ENCODE measurements around the gene SEMA6B. TPM values are rescaled to one million over a fixed set of nuclear protein-coding genes. Genes with fewer than 3 reads are reported as not detected.

Gene SEMA6B
- total and polyA plus RNA-seq, 2 of the 4 experiments (the other 2 are of a cell fraction), result 0.18 to 0.72 TPM

DNA sequence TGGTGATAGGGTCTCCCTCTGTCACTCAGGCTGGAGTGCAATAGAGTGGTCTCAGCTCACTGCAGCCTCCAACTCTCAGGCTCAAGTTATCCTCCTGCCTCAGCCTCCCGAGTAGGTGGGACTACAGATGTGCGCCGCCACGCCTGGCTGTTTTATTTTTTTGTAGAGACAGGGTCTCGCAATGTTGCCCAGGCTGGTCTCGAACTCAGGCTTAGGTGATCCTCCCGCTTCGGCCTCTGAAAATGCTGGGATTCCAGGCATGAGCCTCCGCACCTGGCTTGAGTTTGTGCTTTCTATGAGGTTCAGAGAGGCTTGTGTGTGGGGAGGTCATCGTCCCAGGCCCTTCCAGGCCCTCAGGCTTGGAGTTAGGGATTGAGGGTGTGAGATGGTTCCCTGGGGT is 40.6 kb upstream of the SEMA6B start:
- no peak overlapping the region for H3K27ac ChIP-seq (ENCODE audit: insufficient read depth, low read length)
- H3K4me1 ChIP-seq (ENCODE audit: control insufficient read depth, insufficient read depth, low read length), result peaks cover 3% of the 10 kb centered on the region; the same call in 1 of the 2 replicates
- H3K27me3 ChIP-seq (ENCODE audit: control insufficient read depth, insufficient read depth, low read length), result peaks cover 40% of the 10 kb centered on the region
- H4K91ac ChIP-seq (ENCODE audit: insufficient read depth, low read depth, low read length), result no peak overlapping the region
- no peak overlapping the region for H3K56ac ChIP-seq (ENCODE audit: extremely low read depth, insufficient read depth, low read length)
- H3K23ac ChIP-seq (ENCODE audit: low read depth, low read length), result no peak overlapping the region
- H3K9me1 ChIP-seq (ENCODE audit: insufficient read depth, low read length), result no peaks in the 10 kb centered on the region
- H3K36me3 ChIP-seq (ENCODE audit: control insufficient read depth, insufficient read depth, low read length), result no peaks in the 10 kb centered on the region
- H2AK5ac ChIP-seq (ENCODE audit: low read depth, low read length), result no peak overlapping the region
- ChIA-PET POLR2A (ENCODE audit: unreplicated experiment) (no interaction called here), CTCF (no interaction called here)
- H2AK9ac ChIP-seq (replicated peaks; ENCODE audit: low read depth, low read length, poor library complexity), result no peak overlapping the region
- H3K9ac ChIP-seq (ENCODE audit: low read depth, low read length), result no peak overlapping the region
- WGBS, 2 experiments (ENCODE audit: extremely low coverage in 2 of 2, insufficient read length in 1 of 2), result no CpG with 5 or more reads among the region's 10 CpGs
- H3K79me1 ChIP-seq (ENCODE audit: low read depth in 1 of 2, low read length in 2 of 2), result no peaks in the 10 kb centered on the region
- BruUV-seq (replicated peaks), result no TSS peak
- in situ Hi-C loops (cut with MboI; ENCODE audit: low sequenced_read_pairs) (no loop called here), dilution Hi-C loops (cut with HindIII; ENCODE audit: low sequenced_read_pairs, unreplicated experiment) (no loop called here), intact Hi-C loops (cut with micrococcal nuclease) (no loop called here)
- no peak for DNase-seq
- no peak overlapping the region for H2BK120ac ChIP-seq (ENCODE audit: low read depth, low read length)
- H2BK15ac ChIP-seq (ENCODE audit: low read depth, low read length), result no peak overlapping the region
- no peak overlapping the region for H3K4me2 ChIP-seq (ENCODE audit: low read depth, low read length)
- ATAC-seq (ENCODE audit: low read depth), result no peak
- H3K4ac ChIP-seq (ENCODE audit: low read depth, low read length), result no peak overlapping the region
- no peak overlapping the region for H4K8ac ChIP-seq (ENCODE audit: low read depth in 2 of 2, low read length in 2 of 2)
- TF ChIP-seq MAZ (IDR thresholded peaks at IDR 0.05; ENCODE audit: borderline replicate concordance, low read depth, low read length) (no peak), CHD1 (IDR thresholded peaks at IDR 0.05; ENCODE audit: low read depth, low read length) (no peak), FOS (IDR thresholded peaks at IDR 0.05; ENCODE audit: low read depth, low read length) (no peak)
- TF ChIP-seq, protein P1, sequence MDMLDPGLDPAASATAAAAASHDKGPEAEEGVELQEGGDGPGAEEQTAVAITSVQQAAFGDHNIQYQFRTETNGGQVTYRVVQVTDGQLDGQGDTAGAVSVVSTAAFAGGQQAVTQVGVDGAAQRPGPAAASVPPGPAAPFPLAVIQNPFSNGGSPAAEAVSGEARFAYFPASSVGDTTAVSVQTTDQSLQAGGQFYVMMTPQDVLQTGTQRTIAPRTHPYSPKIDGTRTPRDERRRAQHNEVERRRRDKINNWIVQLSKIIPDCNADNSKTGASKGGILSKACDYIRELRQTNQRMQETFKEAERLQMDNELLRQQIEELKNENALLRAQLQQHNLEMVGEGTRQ (IDR thresholded peaks at IDR 0.05; ENCODE audit: low read depth, low read length), result no peak
- no peak overlapping the region for H2BK20ac ChIP-seq (ENCODE audit: low read depth, low read length)
- H2AFZ ChIP-seq (replicated peaks; ENCODE audit: low read length, poor library complexity), result no peak overlapping the region
- no peak overlapping the region for H3K18ac ChIP-seq (ENCODE audit: low read depth, low read length)
- H3K4me3 ChIP-seq (ENCODE audit: insufficient read depth, low read depth, low read length), result no peak overlapping the region
- no peaks in the 10 kb centered on the region for H4K20me1 ChIP-seq (ENCODE audit: insufficient read depth, low read length)
- no peak overlapping the region for H4K5ac ChIP-seq (ENCODE audit: low read depth, low read length)
- no peak overlapping the region for H3K14ac ChIP-seq (replicated peaks; ENCODE audit: low read depth, low read length)
- H3K9me3 ChIP-seq (ENCODE audit: control insufficient read depth, insufficient read depth, low read length), result no peaks in the 10 kb centered on the region
- no peak overlapping the region for H2BK5ac ChIP-seq (ENCODE audit: low read depth, low read length, poor library complexity, severe bottlenecking)
